K562 (cell line): ENCODE measurements around the gene NDUFB7.
"Not testable (repeated sequence)": the region's sequence is repeated elsewhere in the genome, so short reads cannot be mapped to it uniquely, and the experiment has no call there.

Experiments
- BRD4 ChIP-seq: fragments of 200-600 bp; sonication (generic); IDR thresholded peaks from 2 replicates; pipeline ENCODE4 v1.6.1; 2017; ENCODE audit warnings: inconsistent platforms
- EZH2 ChIP-seq: IDR thresholded peaks from 2 replicates; pipeline ENCODE4 v1.6.1; 2012; ENCODE audit warnings: low read depth, mild to moderate bottlenecking, inconsistent platforms, low read length, borderline replicate concordance
- FOXJ3 ChIP-seq: sonication (generic); formaldehyde crosslinking; IDR thresholded peaks from 2 replicates; pipeline ENCODE4 v1.4.0; 2020; ENCODE audit warnings: mild to moderate bottlenecking, missing genetic modification reagents
- HDAC6 ChIP-seq: IDR thresholded peaks from 2 replicates; pipeline ENCODE4 v1.6.1; 2012; ENCODE audit warnings: low read depth, mild to moderate bottlenecking, control low read depth, inconsistent platforms, low read length, moderate library complexity
- HOXB6 ChIP-seq: fragments of 250-450 bp; sonication (Bioruptor Pico); IDR thresholded peaks from 2 replicates; pipeline ENCODE4 v1.5.1; 2022; ENCODE audit warnings: mild to moderate bottlenecking, borderline replicate concordance
- JUNB ChIP-seq: fragments of 450-650 bp; formaldehyde crosslinking; conservative IDR thresholded peaks from 2 replicates; pipeline ENCODE4 v1.4.0; 2020; ENCODE audit warnings: mild to moderate bottlenecking
- NFIC ChIP-seq: fragments of 450-650 bp; IDR thresholded peaks from 2 replicates; pipeline ENCODE4 v1.6.1; 2017; ENCODE audit warnings: mild to moderate bottlenecking, inconsistent platforms
- NR2C2 ChIP-seq, 2 experiments: fragments of 200-800 bp in 1 of 2; sonication (Bioruptor generic) in 1 of 2; sonication (generic) in 1 of 2; formaldehyde crosslinking in 1 of 2; IDR thresholded peaks; 2 replicates each; pipeline versions ENCODE4 v1.6.1 to v1.8.0; 2016 to 2022; ENCODE audit warnings: mild to moderate bottlenecking in 1 of 2, missing compliant biosample characterization in 1 of 2, missing genetic modification characterization in 1 of 2, missing genetic modification reagents in 1 of 2
- POLR2A ChIP-seq: fragments of 450-650 bp; conservative IDR thresholded peaks from 2 replicates; pipeline ENCODE4 v1.6.1; 2016
- SAFB2 ChIP-seq: fragments of 200-400 bp; formaldehyde crosslinking; IDR thresholded peaks from 2 replicates; pipeline ENCODE4 v1.6.1; 2018; ENCODE audit warnings: borderline replicate concordance, low read length, low read depth, moderate library complexity; ENCODE audit not compliant: severe bottlenecking
- TBL1XR1 ChIP-seq, 2 experiments: IDR thresholded peaks; 2 replicates each; pipeline ENCODE4 v1.6.1; 2012; ENCODE audit warnings: improper control_type of control experiment in 2 of 2, low read length in 2 of 2, mild to moderate bottlenecking in 1 of 2
- ZNF274 ChIP-seq: IDR thresholded peaks from 2 replicates; pipeline ENCODE4 v1.6.1; 2011; ENCODE audit warnings: low read depth, mild to moderate bottlenecking, low read length, moderate library complexity, borderline replicate concordance
- TF ChIP-seq, protein P1 (sequence below): sonication (generic); formaldehyde crosslinking; IDR thresholded peaks from 2 replicates; pipeline ENCODE4 v1.8.0; 2022; ENCODE audit warnings: mild to moderate bottlenecking, low read depth, missing genetic modification reagents

DNA sequence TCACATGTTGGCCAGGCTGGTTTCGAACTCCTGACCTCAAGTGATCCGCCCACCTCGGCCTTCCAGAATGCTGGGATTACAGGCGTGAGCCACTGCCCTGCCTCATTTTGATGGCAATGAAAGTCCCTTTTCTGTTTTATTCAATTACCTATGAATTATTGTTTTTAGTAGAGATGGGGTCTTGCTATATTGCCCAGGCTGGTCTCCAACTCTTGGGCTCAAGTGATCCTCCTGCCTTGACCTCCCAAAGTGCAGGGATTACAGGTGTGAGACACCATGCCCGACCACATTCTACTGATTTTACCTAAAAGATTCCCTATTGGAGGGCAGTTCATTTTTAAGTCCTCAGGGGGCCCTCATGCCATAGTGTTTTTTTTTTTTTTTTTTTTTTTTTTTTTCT lies 29.9 kb downstream of the NDUFB7 start:
- not testable (repeated sequence) for TF ChIP-seq POLR2A; FOXJ3 (CRISPR knock-in tag); JUNB (CRISPR knock-in tag); EZH2; HOXB6 (CRISPR knock-in tag); ZNF274; NR2C2 (CRISPR knock-in tag; IDR thresholded peaks at IDR 0.05); NR2C2 (tag; IDR thresholded peaks at IDR 0.05); HDAC6; TBL1XR1 (IDR thresholded peaks at IDR 0.05; ENCODE audit: low read length in 2 of 2); NFIC; SAFB2; BRD4
- TF ChIP-seq, protein P1, sequence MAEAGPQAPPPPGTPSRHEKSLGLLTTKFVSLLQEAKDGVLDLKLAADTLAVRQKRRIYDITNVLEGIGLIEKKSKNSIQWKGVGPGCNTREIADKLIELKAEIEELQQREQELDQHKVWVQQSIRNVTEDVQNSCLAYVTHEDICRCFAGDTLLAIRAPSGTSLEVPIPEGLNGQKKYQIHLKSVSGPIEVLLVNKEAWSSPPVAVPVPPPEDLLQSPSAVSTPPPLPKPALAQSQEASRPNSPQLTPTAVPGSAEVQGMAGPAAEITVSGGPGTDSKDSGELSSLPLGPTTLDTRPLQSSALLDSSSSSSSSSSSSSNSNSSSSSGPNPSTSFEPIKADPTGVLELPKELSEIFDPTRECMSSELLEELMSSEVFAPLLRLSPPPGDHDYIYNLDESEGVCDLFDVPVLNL (CRISPR knock-in tag), result not testable (repeated sequence)
